ENCODE measurements around the gene DPF3. TPM values are rescaled to one million over a fixed set of nuclear protein-coding genes. Genes with fewer than 3 reads are reported as not detected.
A peak's percentile ranks its signal among the peaks of the same experiment; 100 is the strongest.

Gene DPF3
- total and polyA plus RNA-seq, 4 donors = 0.17 to 3.9 (median 0.52) TPM

GRCh38 chr14:72730468-72730867, 163.4 kb downstream of the DPF3 start:
- Histone ChIP-seq H3K4me1 (ENCODE audit: control insufficient read depth in 5 of 5, insufficient read depth in 5 of 5, low read length in 5 of 5) (peaks cover 0 to 16% (median 6%) of the 10 kb centered on the region in 5 donors), H3K9me3 (ENCODE audit: control insufficient read depth in 4 of 4, insufficient read depth in 3 of 4, low read length in 3 of 4) (peaks cover 0 to 1% (median 0%) of the 10 kb centered on the region in 4 donors), H3K36me3 (ENCODE audit: control insufficient read depth in 4 of 4, insufficient read depth in 4 of 4, low read length in 4 of 4) (no peaks in the 10 kb centered on the region), H3K27ac (ENCODE audit: low read depth in 1 of 2, low read length in 1 of 2) (no peak overlapping the region), H3K9ac (ENCODE audit: insufficient read depth in 1 of 2, low read length in 2 of 2) (no peak overlapping the region), H3K27me3 (ENCODE audit: control insufficient read depth in 3 of 3, insufficient read depth in 3 of 3, low read length in 2 of 3) (peaks cover 0 to 2% (median 0%) of the 10 kb centered on the region in 3 donors), H3K4me3 (no peak overlapping the region)
- 99 to 100% methylated on average over 4 of the region's 4 CpGs for WGBS, 2 donors
- no peak for TF ChIP-seq CTCF (IDR thresholded peaks at IDR 0.05; ENCODE audit: control extremely low read depth, extremely low read depth)
- no peak for ATAC-seq (ENCODE audit: insufficient read depth, low FRiP score)
- DNase-seq = no peak

- ATAC-seq (ENCODE audit: insufficient read depth, low FRiP score) (no peak), DNase-seq (peak; percentile 78 to 90 (median 84))
- TF ChIP-seq CTCF (IDR thresholded peaks at IDR 0.05; ENCODE audit: control extremely low read depth, extremely low read depth) = no peak
- H3K27ac ChIP-seq (ENCODE audit: low read depth in 1 of 2, low read length in 1 of 2) = no peak overlapping the region
- peaks cover 0 to 1% (median 0%) of the 10 kb centered on the region in 4 donors for H3K9me3 ChIP-seq (ENCODE audit: control insufficient read depth in 4 of 4, insufficient read depth in 3 of 4, low read length in 3 of 4)
- peaks cover 2 to 32% (median 9%) of the 10 kb centered on the region in 5 donors for H3K4me1 ChIP-seq (ENCODE audit: control insufficient read depth in 5 of 5, insufficient read depth in 5 of 5, low read length in 5 of 5)
- no peaks in the 10 kb centered on the region for H3K36me3 ChIP-seq (ENCODE audit: control insufficient read depth in 4 of 4, insufficient read depth in 4 of 4, low read length in 4 of 4)
- no peak overlapping the region for H3K4me3 ChIP-seq
- H3K9ac ChIP-seq (ENCODE audit: insufficient read depth in 1 of 2, low read length in 2 of 2) = no peak overlapping the region
- no peaks in the 10 kb centered on the region for H3K27me3 ChIP-seq (ENCODE audit: control insufficient read depth in 3 of 3, insufficient read depth in 3 of 3, low read length in 2 of 3)
- 53 to 65% methylated on average over 9 of the region's 9 CpGs for WGBS, 2 donors
Measured at GRCh38 chr14:72726444-72726843, 167.5 kb downstream of the DPF3 start.

GRCh38 chr14:72723858-72724530, 169.9 kb downstream of the DPF3 start:
- DNase-seq = peak in 2 of 3 donors; percentile 82 to 85
- peaks cover 0 to 1% (median 0%) of the 10 kb centered on the region in 4 donors for H3K9me3 ChIP-seq (ENCODE audit: control insufficient read depth in 4 of 4, insufficient read depth in 3 of 4, low read length in 3 of 4)
- no peaks in the 10 kb centered on the region for H3K36me3 ChIP-seq (ENCODE audit: control insufficient read depth in 4 of 4, insufficient read depth in 4 of 4, low read length in 4 of 4)
- no peak overlapping the region for H3K4me3 ChIP-seq
- H3K9ac ChIP-seq (ENCODE audit: insufficient read depth in 1 of 2, low read length in 2 of 2) = no peak overlapping the region
- H3K27me3 ChIP-seq (ENCODE audit: control insufficient read depth in 3 of 3, insufficient read depth in 3 of 3, low read length in 2 of 3) = no peaks in the 10 kb centered on the region
- peaks cover 2 to 32% (median 9%) of the 10 kb centered on the region in 5 donors for H3K4me1 ChIP-seq (ENCODE audit: control insufficient read depth in 5 of 5, insufficient read depth in 5 of 5, low read length in 5 of 5)
- peak overlapping the region in 1 of 2 donors; percentile 17 for H3K27ac ChIP-seq (ENCODE audit: low read depth in 1 of 2, low read length in 1 of 2)
- no peak for ATAC-seq (ENCODE audit: insufficient read depth, low FRiP score)
- no peak for TF ChIP-seq CTCF (IDR thresholded peaks at IDR 0.05; ENCODE audit: control extremely low read depth, extremely low read depth)
- 57 to 64% methylated on average over 6 of the region's 6 CpGs for WGBS, 2 donors

Measured in lung (tissue), 12 donors.